Heart right ventricle (tissue), 16 donors: ENCODE measurements around the gene WFDC10A. TPM values are rescaled to one million over a fixed set of nuclear protein-coding genes. Genes with fewer than 3 reads are reported as not detected.

ENCODE experiments used
- ATAC-seq, 8 donors: fragments of 200-7000 bp; cut with Tn5 transposase; one replicate each; pipeline ENCODE4 v1.9.1; 2020; ENCODE audit warnings: mild to moderate bottlenecking in 8 of 8, moderate library complexity in 8 of 8, moderate number of reproducible peaks in 1 of 8
- DNase-seq, 2 donors: peaks; one replicate each; pipeline ENCODE4 v3.0.0-alpha.2; 2020
- H3K27ac ChIP-seq, 10 donors: fragments of 200-600 bp; sonication (generic) in 2 of 10; one replicate each; pipeline versions ENCODE4 v1.5.0 to v1.8.0; 2020 to 2022; ENCODE audit warnings: mild to moderate bottlenecking in 3 of 10
- H3K27me3 ChIP-seq, 7 donors: fragments of 200-600 bp; one replicate each; pipeline ENCODE4 v1.8.0; 2021 to 2022; ENCODE audit warnings: mild to moderate bottlenecking in 2 of 7
- H3K36me3 ChIP-seq, 9 donors: fragments of 200-600 bp; sonication (generic) in 1 of 9; one replicate each; pipeline versions ENCODE4 v1.5.0 to v1.8.0; 2020 to 2022; ENCODE audit warnings: mild to moderate bottlenecking in 2 of 9
- H3K4me1 ChIP-seq, 9 donors: fragments of 200-600 bp; sonication (generic) in 1 of 9; one replicate each; pipeline versions ENCODE4 v1.5.0 to v1.8.0; 2020 to 2022; ENCODE audit warnings: mild to moderate bottlenecking in 4 of 9
- H3K4me3 ChIP-seq, 10 donors: fragments of 200-600 bp; sonication (generic) in 2 of 10; one replicate each; pipeline versions ENCODE4 v1.5.0 to v1.8.0; 2020 to 2022; ENCODE audit warnings: mild to moderate bottlenecking in 7 of 10, moderate library complexity in 2 of 10
- H3K9me3 ChIP-seq, 11 donors: fragments of 200-600 bp in 10 of 11; sonication (generic) in 2 of 11; one replicate each; pipeline versions ENCODE4 v1.5.0 to v1.8.0; 2013 to 2022; ENCODE audit warnings: mild to moderate bottlenecking in 2 of 11, control low read depth in 1 of 11, moderate library complexity in 1 of 11
- CTCF ChIP-seq, 9 donors: fragments of 200-600 bp; sonication (generic) in 2 of 9; IDR thresholded peaks; one replicate each; pipeline versions ENCODE4 v1.5.0 to v1.8.0; 2021 to 2022; ENCODE audit warnings: antibody characterized with exemption in 9 of 9, mild to moderate bottlenecking in 5 of 9, moderate library complexity in 1 of 9
- WGBS, 2 donors: extraction: QIAGEN DNeasy Blood & Tissue Kit; methylation state at CpG; one replicate each; pipeline ENCODE4 v1.1.7; 2013; ENCODE audit warnings: inconsistent platforms in 1 of 2; 5-methylcytosine and 5-hydroxymethylcytosine counted together
- intact Hi-C, 10 donors: fragments of 100-400 bp; cut with DNase I; formaldehyde crosslinking; loops; one replicate each; pipeline versions ENCODE4 v1.11.1 to v1.14.2; 2022
- polyA plus RNA-seq, 2 donors: library from polyadenylated mRNA; stranded (reverse); fragments of 200-250 nt; gene quantifications; one replicate each; pipeline ENCODE4 v1.2.3, GENCODE V29; 2013
- total RNA-seq, 10 donors: library from RNA; stranded (reverse); fragmentation: NEBNext Ultra II Directional in 3 of 10; extraction: Animal tissue kit (Norgen Biotek cat#: 25700) in 3 of 10; gene quantifications; one replicate each; pipeline versions ENCODE4 v1.2.1 to v1.2.4, GENCODE V29; 2021 to 2023
- donor health status: Arrhythmogenic right ventricular cardiomyopathy.
- donor health status: ischemic (EF 13 %, LVEDD 7.1; RV severe dilation, severe dysfunction).
- donor health status: healthy with polysubstance abuse.
- donor health status: DM: no; HTN: yes; CAD: no.
- donor health status: DM: no; HTN: no; CAD: no.
- donor health status: ischemic (EF 25% LVEDD 6.9; RV normal size, moderate dysfunction).
- donor health status: ischemic (EF 25% LVEDD 5.7; RV mildly dilated, moderate dysfunction).
- donor health status: healthy.
- donor health status: DM: yes; HTN: yes; CAD: no.
- donor health status: Ischemic cardiomyopathy.
- donor health status: ischemic (EF 35%, LVEDD 5.7; RV mildly dilated, moderate dysfunction).
- donor health status: nonischemic (EF 11% LVEDD 7.7; RV severe dilation, severe dysfunction).
- donor health status: DM: yes; HTN: yes; CAD: no.
- donor health status: PGD.
- donor health status: ischemic (EF 29% LVEDD 5.4; RV normal size, mild dysfunction).
- donor health status: nonischemic (EF 23%, LVEDD 6.1; RV moderate dilation, normal function).

Gene WFDC10A
- total and polyA plus RNA-seq, 12 donors: not detected

- H3K27me3 ChIP-seq: peaks cover 0 to 5% (median 0%) of the 10 kb centered on the region in 7 donors
- H3K4me3 ChIP-seq: no peak overlapping the region
- intact Hi-C loops: no loop called here
- TF ChIP-seq CTCF (IDR thresholded peaks at IDR 0.05): no peak
- H3K27ac ChIP-seq: no peak overlapping the region
- DNase-seq: no peak
- no peaks in the 10 kb centered on the region for H3K4me1 ChIP-seq
- peaks cover 0 to 12% (median 0%) of the 10 kb centered on the region in 11 donors for H3K9me3 ChIP-seq
- ATAC-seq: no peak
- H3K36me3 ChIP-seq: no peaks in the 10 kb centered on the region
- WGBS, 2 donors: 89 to 95% methylated on average over 2 of the region's 2 CpGs
Observed at GRCh38 chr20:45617591-45617990, 11.9 kb upstream of the WFDC10A start.

GRCh38 chr20:45621593-45621992, 7.9 kb upstream of the WFDC10A start:
- H3K27me3 ChIP-seq: peaks cover 0 to 5% (median 0%) of the 10 kb centered on the region in 7 donors
- WGBS, 2 donors: 78 to 81% methylated on average over 2 of the region's 2 CpGs
- no peak overlapping the region for H3K4me3 ChIP-seq
- ATAC-seq: no peak
- H3K36me3 ChIP-seq: no peaks in the 10 kb centered on the region
- intact Hi-C loops: no loop called here
- no peaks in the 10 kb centered on the region for H3K4me1 ChIP-seq
- H3K9me3 ChIP-seq: peaks cover 0 to 18% (median 0%) of the 10 kb centered on the region in 11 donors
- H3K27ac ChIP-seq: no peak overlapping the region
- no peak for TF ChIP-seq CTCF (IDR thresholded peaks at IDR 0.05)
- no peak for DNase-seq

- H3K27me3 ChIP-seq: peaks cover 0 to 16% (median 8%) of the 10 kb centered on the region in 7 donors
- intact Hi-C loops: no loop called here
- H3K4me1 ChIP-seq: no peaks in the 10 kb centered on the region
- no peak for TF ChIP-seq CTCF (IDR thresholded peaks at IDR 0.05)
- no peak overlapping the region for H3K4me3 ChIP-seq
- H3K9me3 ChIP-seq: peaks cover 0 to 8% (median 0%) of the 10 kb centered on the region in 11 donors
- ATAC-seq: no peak
- H3K36me3 ChIP-seq: no peaks in the 10 kb centered on the region
- 67 to 70% methylated on average over 2 of the region's 2 CpGs for WGBS, 2 donors
- DNase-seq: no peak
- H3K27ac ChIP-seq: no peak overlapping the region
Observed at GRCh38 chr20:45626540-45626939, 3.0 kb upstream of the WFDC10A start.

GRCh38 chr20:45630371-45630770, 832 bp downstream of the WFDC10A start:
- Histone ChIP-seq H3K36me3 (no peaks in the 10 kb centered on the region), H3K4me1 (no peaks in the 10 kb centered on the region), H3K27ac (no peak overlapping the region), H3K27me3 (peaks cover 0 to 18% (median 4%) of the 10 kb centered on the region in 7 donors), H3K9me3 (no peaks in the 10 kb centered on the region), H3K4me3 (no peak overlapping the region)
- no peak for DNase-seq
- intact Hi-C loops: no loop called here
- no peak for TF ChIP-seq CTCF (IDR thresholded peaks at IDR 0.05)
- no peak for ATAC-seq
